Measurements from ENCODE around the gene HOXD8. TPM values are rescaled to one million over a fixed set of nuclear protein-coding genes. Genes with fewer than 3 reads are reported as not detected.
A peak's percentile ranks its signal among the peaks of the same experiment; 100 is the strongest.

HOXD8 gene
- total RNA-seq, 6 donors from 2014 or later = 0.43 to 2.3 (median 0.74) TPM; not detected in 1

DNA sequence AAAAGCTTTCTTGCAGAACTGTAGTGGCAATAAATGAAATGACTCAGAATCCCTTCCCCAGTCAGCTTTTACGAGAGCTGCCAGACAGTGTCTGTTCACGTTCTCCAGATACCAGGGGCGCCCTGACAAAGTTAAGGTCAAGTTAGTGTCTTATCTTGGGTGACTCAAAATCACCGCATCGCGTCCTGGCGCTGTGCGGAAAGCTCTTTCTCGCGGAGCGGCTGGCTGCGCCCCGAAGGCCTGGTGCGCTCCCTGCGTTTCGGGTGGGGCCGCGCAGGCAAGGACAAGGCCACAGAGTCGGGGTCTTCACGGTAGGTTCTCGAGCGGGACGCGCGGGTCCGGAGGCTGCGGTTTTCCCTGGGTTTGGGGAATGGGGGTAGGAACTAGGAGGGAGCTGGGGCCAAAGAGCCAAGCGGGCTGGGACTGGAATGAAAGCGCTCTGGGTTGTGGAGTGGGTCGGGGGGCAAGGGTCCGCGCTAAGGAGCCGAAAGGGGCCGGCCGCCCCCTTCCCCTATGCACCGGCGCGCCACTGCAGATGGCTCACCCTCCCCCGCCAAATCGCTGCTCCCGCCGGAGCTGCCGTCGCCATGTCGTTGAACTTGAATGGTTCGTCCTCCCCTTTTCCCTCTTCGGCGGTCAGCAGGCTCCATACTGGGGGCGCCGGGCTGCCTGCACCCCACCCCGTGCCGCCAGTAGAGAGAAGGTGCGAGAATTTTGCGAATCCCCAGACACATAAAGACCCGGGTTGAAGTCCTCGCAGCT is 25.0 kb upstream of the HOXD8 start:
- Histone ChIP-seq H3K27me3 (peaks cover 2 to 94% (median 64%) of the 10 kb centered on the region in 4 donors), H3K4me1 (peaks cover 15 to 51% (median 31%) of the 10 kb centered on the region in 4 donors), H3K4me3 (no peak overlapping the region), H3K36me3 (no peaks in the 10 kb centered on the region), H3K9me3 (no peaks in the 10 kb centered on the region), H3K27ac (no peak overlapping the region)
- DNase-seq = no peak
- ATAC-seq (ENCODE audit: low FRiP score in 2 of 2) = no peak
- no peak for TF ChIP-seq POLR2A (IDR thresholded peaks at IDR 0.05)
- TF ChIP-seq, protein P1, sequence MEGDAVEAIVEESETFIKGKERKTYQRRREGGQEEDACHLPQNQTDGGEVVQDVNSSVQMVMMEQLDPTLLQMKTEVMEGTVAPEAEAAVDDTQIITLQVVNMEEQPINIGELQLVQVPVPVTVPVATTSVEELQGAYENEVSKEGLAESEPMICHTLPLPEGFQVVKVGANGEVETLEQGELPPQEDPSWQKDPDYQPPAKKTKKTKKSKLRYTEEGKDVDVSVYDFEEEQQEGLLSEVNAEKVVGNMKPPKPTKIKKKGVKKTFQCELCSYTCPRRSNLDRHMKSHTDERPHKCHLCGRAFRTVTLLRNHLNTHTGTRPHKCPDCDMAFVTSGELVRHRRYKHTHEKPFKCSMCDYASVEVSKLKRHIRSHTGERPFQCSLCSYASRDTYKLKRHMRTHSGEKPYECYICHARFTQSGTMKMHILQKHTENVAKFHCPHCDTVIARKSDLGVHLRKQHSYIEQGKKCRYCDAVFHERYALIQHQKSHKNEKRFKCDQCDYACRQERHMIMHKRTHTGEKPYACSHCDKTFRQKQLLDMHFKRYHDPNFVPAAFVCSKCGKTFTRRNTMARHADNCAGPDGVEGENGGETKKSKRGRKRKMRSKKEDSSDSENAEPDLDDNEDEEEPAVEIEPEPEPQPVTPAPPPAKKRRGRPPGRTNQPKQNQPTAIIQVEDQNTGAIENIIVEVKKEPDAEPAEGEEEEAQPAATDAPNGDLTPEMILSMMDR (IDR thresholded peaks at IDR 0.05) = no peak
- TF ChIP-seq POLR2AphosphoS5 (IDR thresholded peaks at IDR 0.05) = no peak
- TF ChIP-seq EP300 (IDR thresholded peaks at IDR 0.05) = no peak
- WGBS, 2 donors = 7 to 8% methylated on average over 40 to 51 of the region's 56 CpGs

DNA sequence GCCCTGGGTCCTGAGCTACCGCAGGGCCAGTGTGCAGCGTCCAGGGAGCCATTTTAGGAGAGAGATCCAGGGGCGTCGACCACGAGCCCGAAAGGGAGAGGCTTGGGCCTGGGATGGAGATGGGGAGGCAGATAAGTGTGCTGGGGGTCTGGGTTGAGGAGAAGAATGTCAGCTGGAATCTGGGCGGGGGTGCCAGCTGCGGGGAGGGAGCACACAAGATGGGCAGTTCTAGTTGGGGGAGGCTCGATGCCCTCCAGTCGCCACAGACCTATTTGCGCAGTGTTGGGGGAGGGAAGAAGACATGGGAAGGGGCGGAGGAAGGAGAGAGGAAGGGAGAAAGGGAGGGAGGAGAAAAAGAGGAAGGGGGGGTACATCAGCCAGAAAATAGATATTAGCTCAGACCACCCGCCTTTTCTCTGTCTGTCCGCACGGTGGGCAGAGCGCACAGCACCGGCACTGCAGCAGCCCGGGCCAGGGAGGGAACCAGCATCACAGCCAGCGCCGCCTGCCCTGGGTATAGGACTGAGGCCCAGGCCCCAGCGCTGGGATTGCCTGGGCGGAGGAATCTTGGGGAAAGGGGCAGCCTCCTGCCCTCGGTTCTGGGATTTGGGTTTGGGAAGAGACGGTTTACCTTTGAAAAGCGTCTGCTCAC is 24.3 kb upstream of the HOXD8 start:
- Histone ChIP-seq H3K9me3 (no peaks in the 10 kb centered on the region), H3K36me3 (no peaks in the 10 kb centered on the region), H3K4me3 (no peak overlapping the region), H3K27me3 (peaks cover 2 to 94% (median 62%) of the 10 kb centered on the region in 4 donors), H3K27ac (no peak overlapping the region), H3K4me1 (peaks cover 15 to 44% (median 31%) of the 10 kb centered on the region in 4 donors)
- WGBS, 2 donors = 10 to 12% methylated on average over 21 to 24 of the region's 25 CpGs
- no peak for DNase-seq
- no peak for ATAC-seq (ENCODE audit: low FRiP score in 2 of 2)
- no peak for TF ChIP-seq EP300 (IDR thresholded peaks at IDR 0.05)
- TF ChIP-seq POLR2A (IDR thresholded peaks at IDR 0.05) = no peak
- TF ChIP-seq POLR2AphosphoS5 (IDR thresholded peaks at IDR 0.05) = no peak
- TF ChIP-seq, protein P1 (IDR thresholded peaks at IDR 0.05) = no peak

DNA sequence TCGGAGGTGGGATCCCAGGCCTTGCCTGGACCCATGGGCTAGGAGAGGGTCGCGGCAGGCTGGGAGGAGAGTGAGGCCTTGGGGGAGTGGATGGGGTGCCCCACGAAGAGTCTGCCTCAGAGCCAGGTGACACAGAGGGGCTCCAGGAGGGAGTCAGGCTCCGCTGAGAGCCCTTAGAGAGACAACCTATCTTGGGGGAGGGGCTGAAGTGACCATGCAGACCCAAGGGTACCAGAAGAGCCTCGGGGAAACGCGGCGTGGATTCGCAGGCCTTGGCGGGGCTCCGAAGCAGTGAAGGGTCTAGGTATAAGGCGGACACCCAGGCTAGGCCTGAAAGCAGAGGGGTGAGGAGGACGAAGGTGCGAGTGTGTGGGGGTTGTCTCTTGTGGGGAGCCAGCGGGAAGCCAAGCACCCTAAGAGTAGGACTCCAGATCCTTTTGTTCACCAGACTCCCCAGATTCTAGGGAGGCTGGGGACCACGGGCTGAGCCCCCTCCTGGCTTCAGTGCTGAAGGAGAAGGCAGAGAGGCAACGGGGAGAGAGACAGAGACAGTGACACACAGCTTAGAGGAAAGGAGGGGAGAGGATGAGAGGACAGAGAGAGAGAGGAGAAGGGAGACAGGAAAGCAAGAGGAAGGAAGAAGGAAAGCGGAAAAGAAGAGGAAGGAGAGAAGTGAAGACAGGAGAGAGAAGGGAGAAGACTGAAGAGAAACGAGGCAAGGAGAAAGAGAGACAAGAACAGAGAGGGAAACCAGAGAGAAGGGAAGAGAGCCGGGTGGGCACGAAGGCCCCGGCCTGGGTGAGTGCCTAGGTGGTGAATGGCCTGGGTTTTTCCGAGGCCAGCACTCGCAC is 23.6 kb upstream of the HOXD8 start:
- TF ChIP-seq POLR2A (IDR thresholded peaks at IDR 0.05) (no peak), POLR2AphosphoS5 (IDR thresholded peaks at IDR 0.05) (no peak), EP300 (IDR thresholded peaks at IDR 0.05) (no peak)
- TF ChIP-seq, protein P1 (IDR thresholded peaks at IDR 0.05) = no peak
- DNase-seq = no peak
- H3K27ac ChIP-seq = no peak overlapping the region
- peak overlapping the region in 1 of 4 donors; percentile 23 for H3K4me3 ChIP-seq
- H3K27me3 ChIP-seq = peaks cover 2 to 92% (median 59%) of the 10 kb centered on the region in 4 donors
- no peaks in the 10 kb centered on the region for H3K36me3 ChIP-seq
- 7 to 12% methylated on average over 24 to 25 of the region's 25 CpGs for WGBS, 2 donors
- peaks cover 15 to 39% (median 31%) of the 10 kb centered on the region in 4 donors for H3K4me1 ChIP-seq
- no peaks in the 10 kb centered on the region for H3K9me3 ChIP-seq
- no peak for ATAC-seq (ENCODE audit: low FRiP score in 2 of 2)

DNA sequence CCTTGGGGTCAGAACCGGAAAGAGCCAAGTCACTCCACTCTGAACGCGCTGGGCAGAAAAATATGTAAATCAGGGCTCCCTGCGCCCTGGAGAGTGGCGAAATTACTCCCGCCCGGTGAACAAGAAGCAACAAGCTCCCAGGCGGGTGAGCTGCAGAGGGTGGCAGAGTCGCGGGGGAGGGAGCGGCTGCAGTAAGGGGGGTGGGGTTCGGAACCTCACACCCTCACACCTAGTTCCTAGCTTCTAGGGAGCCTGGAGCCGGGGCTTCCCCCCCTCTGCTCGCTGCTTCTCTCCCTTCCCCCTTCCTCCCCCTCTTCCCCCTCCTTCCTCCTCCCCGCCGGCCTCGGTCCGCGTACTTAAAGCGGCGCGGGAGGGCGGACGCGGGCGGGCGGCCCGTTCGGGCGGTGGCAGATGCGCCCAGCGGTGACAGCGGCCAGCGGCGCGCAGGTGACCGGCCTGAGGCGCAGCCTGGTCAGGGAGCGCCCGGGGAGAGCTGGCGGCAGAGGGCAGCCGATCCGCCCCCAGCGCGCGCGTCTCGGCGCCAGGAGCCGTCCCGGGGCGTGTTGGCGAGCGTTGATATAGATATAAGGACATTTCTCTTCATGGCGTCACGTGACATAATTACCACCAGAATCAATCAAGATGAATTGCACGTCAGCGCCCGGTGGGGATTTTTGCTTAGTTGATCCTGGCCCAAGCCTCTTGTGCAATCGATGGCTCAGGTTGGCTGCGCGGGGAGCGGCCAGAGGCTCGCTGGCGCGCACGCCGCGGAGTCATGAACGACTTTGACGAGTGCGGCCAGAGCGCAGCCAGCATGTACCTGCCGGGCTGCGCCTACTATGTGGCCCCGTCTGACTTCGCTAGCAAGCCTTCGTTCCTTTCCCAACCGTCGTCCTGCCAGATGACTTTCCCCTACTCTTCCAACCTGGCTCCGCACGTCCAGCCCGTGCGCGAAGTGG is 22.6 kb upstream of the HOXD8 start, which contains the start of gene HOXD11:
Gene HOXD11, plus strand, starts transcription at position 700 of the 959 bp plus-strand sequence. Its CDS starts 76 bp downstream, at position 776.
- Histone ChIP-seq H3K4me3 (peak within 1 kb of the TSS in 3 of 4 donors; percentile 14 to 26 (median 23)), H3K4me1 (peaks cover 15 to 39% (median 31%) of the 10 kb centered on the region in 4 donors), H3K36me3 (no peaks in the 10 kb centered on the region), H3K9me3 (no peaks in the 10 kb centered on the region), H3K27ac (no peak within 1 kb of the TSS), H3K27me3 (peaks cover 2 to 90% (median 62%) of the 10 kb centered on the region in 4 donors)
- 4 to 7% methylated on average over 14 to 56 of the region's 85 CpGs for WGBS, 2 donors
- ATAC-seq (ENCODE audit: low FRiP score in 2 of 2) (peak in 1 of 2 donors; percentile 37), DNase-seq (peak in 1 of 2 donors; percentile 84)
- TF ChIP-seq POLR2A (IDR thresholded peaks at IDR 0.05) (no peak), EP300 (IDR thresholded peaks at IDR 0.05) (no peak), POLR2AphosphoS5 (IDR thresholded peaks at IDR 0.05) (no peak)
- TF ChIP-seq, protein P1 (IDR thresholded peaks at IDR 0.05) = no peak

Measured in upper lobe of left lung (tissue), 6 donors.